DMS53 treated with DMSO at 0.1 percent for 48 hours (cell line): Measurements from ENCODE around the gene DENND2D.

Source experiments
- DNase-seq: peaks from one replicate; lab custom pipeline; 2025; ENCODE audit not compliant: unreplicated experiment; lab: John Stamatoyannopoulos, UW

Gene DENND2D, protein sequence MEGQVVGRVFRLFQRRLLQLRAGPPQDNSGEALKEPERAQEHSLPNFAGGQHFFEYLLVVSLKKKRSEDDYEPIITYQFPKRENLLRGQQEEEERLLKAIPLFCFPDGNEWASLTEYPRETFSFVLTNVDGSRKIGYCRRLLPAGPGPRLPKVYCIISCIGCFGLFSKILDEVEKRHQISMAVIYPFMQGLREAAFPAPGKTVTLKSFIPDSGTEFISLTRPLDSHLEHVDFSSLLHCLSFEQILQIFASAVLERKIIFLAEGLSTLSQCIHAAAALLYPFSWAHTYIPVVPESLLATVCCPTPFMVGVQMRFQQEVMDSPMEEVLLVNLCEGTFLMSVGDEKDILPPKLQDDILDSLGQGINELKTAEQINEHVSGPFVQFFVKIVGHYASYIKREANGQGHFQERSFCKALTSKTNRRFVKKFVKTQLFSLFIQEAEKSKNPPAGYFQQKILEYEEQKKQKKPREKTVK

DNA sequence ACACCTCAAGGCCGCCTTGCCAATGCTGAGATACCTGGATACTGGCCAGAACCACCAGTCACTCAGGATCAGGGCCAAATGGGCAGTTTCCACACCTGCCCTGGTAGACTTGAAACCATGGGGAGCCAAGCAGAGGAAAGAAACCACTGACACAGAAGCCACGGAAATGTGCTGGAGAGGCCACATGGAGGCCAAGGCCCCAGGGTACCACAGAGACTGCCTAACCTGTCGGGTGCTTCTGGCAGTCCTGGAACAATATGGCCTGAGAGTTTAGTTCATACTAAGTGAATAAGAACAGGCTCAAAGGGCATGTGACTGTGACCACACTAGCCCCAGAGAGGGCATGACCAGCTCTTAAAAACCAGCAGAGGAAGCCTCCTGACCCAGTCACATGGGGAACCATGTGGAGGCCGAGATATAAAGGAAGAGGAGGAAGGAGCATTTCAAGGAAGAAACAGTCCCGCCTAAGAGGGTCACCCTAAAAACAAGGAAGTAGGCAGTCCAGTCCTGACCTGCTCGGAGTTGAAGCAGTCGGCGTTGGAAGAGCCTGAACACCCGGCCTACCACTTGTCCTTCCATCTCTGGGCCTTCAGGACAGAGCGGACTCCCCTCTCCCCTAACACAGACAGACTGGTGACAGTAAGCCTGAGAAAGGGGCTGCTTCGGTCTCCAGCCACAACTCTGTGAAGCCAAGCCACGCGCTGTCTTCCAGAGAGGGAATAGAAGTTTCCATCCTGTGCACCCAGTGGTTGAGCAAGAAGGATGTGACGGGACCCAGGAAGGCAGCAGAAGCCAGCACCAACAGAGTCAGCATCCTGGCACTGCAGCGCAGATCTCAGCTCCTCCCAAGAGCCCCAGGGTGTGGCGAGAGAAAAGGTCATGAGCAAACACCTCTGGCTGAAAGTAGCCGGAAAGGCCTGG, at the start of gene DENND2D:
Gene DENND2D (minus strand): TSS at position 766 of the 921 bp plus-strand sequence. CDS start 187 bp downstream, at position 579.
- no peak for DNase-seq

DNA sequence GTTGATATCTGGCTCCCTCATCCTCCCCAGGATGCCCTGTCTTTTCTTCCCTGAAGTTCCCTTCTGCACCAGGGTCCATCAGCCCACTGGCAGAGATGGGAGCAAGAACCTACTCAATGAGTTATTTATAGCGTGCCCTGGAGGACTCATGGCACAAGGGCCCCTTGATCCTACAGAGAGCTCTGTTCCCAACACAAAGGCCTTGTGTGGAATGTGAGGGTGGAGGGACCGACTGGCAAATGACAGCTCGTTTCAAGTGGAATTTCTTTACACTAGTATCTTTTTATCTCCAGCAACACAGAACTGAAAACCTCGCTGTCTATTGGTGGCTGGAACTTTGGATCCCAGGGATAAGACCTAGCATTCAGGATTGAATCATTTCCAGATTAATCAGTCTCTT, 49.5 kb upstream of the DENND2D start:
- no peak for DNase-seq

DNA sequence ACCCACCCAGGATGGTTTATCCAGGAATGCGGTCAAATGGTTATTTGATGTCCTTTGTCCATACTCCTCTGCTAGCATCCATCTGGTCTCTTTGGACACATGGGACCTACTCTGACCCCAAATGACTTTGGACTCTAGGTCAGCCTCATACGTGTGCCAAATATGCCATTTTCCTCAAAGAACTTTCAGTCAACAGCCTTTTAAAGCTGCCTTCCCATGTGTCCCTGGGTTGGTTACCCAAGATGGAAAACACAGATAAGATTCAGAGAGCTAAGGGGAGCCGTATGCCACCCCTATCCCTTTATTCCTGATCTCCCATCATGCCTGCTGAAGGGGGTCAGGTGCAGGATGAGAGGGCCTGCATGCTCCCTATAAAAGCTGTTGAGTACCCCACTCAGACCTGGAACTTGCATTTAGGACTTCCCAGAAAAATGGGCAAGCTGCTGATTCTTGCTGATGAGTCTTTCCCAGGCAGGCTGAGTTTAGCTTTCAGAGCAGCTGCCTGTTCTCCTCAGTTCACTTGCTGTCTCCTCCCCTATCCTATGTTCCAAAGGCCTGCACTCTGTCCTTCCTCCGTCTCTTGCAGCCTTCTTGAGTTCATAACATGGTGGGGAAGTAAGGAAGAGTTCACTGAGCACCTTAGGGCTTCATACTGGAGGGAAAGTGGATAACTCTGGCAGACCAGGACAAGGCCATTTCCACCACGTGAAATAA, 46.8 kb upstream of the DENND2D start:
- no peak for DNase-seq

DNA sequence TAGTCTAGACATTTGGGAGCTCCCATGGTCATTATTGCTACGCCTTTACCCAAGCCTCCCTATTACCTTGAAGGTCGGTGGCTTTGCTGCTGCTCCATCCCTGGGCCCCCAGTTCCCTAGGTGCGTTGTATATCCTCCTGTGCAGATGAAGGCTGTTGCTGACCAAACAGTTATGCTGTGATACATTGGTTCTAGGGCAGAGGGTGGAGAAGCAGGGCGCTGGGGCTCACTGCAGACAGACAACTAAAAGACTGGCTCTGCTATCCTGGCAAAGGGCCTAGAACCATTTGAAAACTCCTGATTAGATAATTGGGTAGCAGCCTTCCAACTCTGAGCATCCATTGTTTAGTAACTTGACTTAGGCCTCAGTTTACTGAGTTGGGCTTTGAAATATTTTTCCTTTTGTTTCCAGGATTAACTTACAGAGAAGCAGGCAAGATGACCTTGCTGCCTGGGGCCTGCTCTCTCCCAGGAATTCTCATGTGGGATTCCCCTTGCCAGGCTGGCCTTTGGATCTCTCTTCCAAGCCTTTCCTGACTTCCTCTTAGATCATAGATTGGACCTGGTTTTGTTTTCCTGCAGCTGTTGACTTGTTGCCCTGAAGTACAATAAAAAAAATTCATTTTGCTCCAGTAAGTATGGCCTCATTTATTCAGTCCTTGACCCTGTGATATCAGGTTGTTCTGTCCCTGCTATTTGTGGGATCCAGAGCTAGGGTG, 42.5 kb upstream of the DENND2D start:
- DNase-seq: no peak

DNA sequence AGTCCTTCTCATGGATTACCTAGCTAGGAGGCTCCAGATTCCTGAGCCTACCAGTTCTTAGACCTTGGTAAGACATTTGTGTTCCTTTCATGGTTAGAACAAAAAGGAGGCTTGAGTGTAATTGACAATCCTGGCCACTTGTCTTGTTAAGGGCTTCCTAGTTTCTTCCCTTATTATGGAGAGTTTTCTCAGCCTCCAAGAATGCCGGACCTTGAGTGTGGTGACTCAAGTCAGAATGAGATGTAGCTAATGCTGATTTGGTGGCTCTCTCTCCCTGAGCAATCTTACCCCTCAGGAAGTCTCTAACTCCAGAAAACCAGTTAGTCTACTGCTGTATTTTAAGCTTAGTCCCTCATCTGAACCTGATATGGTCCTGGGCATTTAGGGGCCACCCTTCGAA, 41.4 kb upstream of the DENND2D start:
- DNase-seq: no peak

- no peak for DNase-seq
Observed at GRCh38 chr1:111238056-111238795, 37.8 kb upstream of the DENND2D start.

- no peak for DNase-seq
Observed at GRCh38 chr1:111236806-111237205, 36.4 kb upstream of the DENND2D start.

- DNase-seq: no peak
Observed at GRCh38 chr1:111236379-111236778, 35.9 kb upstream of the DENND2D start.

GRCh38 chr1:111234866-111235265, 34.4 kb upstream of the DENND2D start:
- no peak for DNase-seq

DNA sequence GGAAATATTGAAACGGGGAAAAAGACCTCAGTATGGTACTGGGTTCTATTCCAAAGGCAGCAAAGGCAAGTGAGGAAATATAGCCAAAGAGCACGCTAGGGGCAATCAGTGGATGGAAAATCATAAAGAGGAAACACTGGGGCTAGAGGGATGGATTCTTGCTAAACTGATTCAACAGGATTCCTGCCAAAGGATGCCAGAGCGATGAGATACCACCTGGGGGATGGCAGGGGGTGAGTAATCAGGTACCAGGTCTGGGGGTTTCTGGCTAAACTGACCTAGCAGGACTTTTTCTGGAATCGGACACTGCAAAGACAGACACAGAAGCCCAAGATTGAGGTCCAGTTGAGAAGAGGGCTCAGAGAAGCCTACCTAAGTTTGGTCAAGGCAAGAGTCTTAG, 33.8 kb upstream of the DENND2D start:
- DNase-seq: no peak

GRCh38 chr1:111232134-111232533, 31.7 kb upstream of the DENND2D start:
- DNase-seq: no peak

DNA sequence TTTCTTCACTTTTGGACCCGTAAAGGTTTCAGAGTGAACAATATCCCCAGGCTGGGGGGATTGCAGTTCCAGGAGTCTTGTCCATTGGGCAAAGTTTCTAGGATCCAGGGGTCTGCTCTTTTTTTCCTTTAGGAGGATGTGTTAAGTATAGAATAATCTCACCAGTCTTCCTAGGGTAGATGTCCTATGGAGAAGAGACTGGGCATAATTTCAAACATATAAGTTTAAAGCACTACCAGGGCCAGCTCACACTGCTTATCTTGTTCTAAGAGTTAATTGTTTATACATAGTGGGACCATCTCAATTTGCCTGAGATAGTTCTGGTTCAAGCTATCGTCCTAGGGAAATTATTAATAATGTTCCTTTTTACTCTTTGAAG, 28.3 kb upstream of the DENND2D start:
- DNase-seq: no peak

GRCh38 chr1:111227851-111228747, 27.7 kb upstream of the DENND2D start:
- peak; percentile 26 for DNase-seq

- no peak for DNase-seq
Observed at GRCh38 chr1:111227434-111227833, 27.0 kb upstream of the DENND2D start, which contains the start of gene CHI3L2. TSS of gene CHI3L2 (plus strand) at chr1:111227713. CDS start at chr1:111227730, 17 bp downstream.

GRCh38 chr1:111225717-111226400, 25.4 kb upstream of the DENND2D start:
- no peak for DNase-seq

DNA sequence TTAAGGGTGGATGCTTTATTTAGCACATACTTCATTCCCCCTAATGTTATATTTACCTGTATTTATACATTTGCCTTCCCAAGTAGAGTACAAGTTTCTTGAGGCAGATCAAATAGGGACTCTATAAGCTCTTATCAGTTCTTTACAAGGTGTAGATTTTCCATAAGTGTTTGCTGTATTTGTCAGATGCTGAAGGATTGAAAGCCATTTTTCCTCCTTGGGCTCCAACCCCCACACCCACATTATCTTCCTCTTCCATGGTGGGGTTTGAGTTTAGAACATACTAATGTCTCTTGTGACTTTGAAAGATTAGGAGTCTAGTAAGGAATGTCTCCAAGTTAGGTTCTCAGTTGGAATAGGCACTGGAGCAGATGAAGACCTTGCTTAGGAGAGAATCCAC, 24.6 kb upstream of the DENND2D start:
- no peak for DNase-seq

GRCh38 chr1:111223126-111223685, 22.8 kb upstream of the DENND2D start:
- DNase-seq: no peak
